Activated CD4-positive, alpha-beta T cell treated with anti-CD3 and anti-CD28 coated beads, Interleukin-2, Interleukin-4, amounts not matched to agents 100 ng/mL and 50 ng/mL, durations not matched to agents 16 hours and 8 hours (primary cell): ENCODE measurements around the gene PRSS2.
"Not testable (repeated sequence)": the region's sequence is repeated elsewhere in the genome, so short reads cannot be mapped to it uniquely, and the experiment has no call there.

Experiments used
- DNase-seq: peaks from one replicate; pipeline ENCODE4 v3.0.0-alpha.2; 2020; ENCODE audit warnings: low spot score

The PRSS2 gene

GRCh38 chr7:142759433-142759832 lies 11.3 kb upstream of the PRSS2 start:
- no peak for DNase-seq

DNA sequence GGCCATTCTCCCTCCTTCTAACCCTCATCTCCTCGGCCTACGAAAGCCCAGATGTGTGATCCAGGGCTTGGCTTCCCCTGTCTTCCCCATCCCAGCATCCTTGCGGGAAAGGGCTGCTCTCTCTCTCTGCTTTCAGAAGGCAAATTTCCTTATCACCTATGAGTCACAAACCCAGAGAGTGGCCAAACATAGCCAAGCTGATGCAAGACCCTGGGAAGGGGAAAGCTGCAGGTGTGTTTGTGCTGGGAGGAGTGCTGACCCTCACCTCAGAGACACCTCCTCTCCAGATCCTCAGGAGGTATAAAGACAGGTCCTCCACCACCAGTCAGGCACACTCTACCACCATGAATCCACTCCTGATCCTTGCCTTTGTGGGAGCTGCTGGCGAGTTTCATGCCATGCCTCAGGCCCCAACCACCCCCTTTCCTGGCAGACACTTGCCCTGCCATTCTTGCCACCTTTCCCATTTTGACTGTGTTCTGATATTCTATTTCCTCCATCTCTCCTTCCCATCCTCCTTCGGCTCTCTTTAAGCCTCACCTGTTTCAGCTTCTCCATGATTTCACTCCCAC lies 10.6 kb upstream of the PRSS2 start:
- DNase-seq, result no peak

DNA sequence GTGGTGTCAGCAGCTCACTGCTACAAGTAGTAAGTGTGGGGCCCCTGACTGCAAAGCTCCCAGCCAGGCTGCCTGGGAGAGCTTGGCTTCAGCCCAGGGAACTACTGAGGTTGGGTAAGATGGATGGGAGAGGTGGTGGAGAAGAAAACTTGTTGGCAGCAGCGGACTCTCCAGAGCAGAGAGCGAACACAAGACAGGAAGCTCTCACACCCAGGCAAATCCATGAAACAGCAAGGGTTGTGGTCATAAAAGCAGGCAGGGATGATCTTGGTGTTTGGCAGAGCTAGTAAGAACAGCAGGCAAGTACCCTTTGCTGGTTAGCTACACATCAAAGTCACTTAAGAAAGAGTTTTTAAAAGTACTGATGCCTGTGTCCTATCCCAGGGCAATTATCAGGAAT lies 9.2 kb upstream of the PRSS2 start:
- DNase-seq, result not testable (repeated sequence)

DNA sequence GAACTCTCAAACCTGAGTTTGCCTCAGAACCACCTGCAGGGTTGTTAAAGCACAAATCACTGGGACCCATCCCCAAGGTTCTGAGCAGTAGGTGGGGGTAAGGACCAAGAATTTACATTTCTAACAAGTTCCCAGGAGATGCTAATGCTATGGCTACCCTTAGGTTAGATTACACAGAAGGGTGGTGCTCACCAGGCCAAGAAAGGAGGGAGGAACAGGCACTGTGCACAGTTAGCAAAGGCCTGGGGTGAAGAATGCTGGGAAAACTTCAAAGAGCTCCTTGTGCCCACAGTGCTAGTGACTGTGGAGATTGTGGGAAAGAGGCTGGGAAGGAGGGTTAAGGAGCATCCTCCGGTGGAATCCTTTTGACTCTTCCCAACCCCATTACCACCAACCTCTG lies 8.7 kb upstream of the PRSS2 start:
- no peak for DNase-seq

DNA sequence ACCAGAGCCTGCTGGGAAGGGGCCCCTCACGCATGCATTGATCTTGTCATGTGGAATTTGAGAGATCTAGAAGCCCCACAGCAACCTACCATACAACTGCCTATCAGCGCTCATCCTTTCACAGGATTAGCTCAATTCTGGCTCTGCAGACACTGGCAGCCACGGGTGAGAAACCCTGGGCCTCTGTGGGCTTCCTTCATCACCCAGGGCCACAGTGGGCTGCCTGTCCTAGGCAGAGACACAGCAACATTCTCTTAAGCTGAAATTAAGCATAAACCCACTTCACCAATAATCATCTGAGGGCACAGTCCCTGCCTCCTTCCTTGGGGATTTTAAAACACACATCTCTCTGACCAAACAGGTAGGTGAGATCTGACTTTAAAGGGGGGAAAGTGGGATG lies 3.3 kb upstream of the PRSS2 start:
- no peak for DNase-seq

DNA sequence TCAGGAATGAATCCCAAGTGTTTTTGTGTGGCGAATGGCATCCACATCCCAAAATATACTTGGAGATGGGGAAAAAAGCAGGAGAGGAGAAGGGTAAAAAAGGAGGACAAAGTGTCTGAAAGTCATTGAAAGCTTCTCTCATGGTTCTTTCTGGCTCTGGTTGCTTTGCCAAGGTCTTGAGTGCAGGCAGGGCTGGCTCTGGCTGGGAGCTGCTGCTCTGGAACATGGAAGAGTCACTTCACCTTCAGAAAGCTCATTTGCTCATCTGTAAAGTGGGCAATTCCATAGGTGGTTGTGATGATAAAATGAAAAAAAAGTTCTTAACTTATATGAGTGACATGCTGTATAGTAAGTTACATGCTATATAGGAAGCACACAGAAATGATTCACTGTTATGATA lies 2.9 kb upstream of the PRSS2 start:
- DNase-seq, result no peak

- not testable (repeated sequence) for DNase-seq
Measured at GRCh38 chr7:142768885-142769284, 1.9 kb upstream of the PRSS2 start.

DNA sequence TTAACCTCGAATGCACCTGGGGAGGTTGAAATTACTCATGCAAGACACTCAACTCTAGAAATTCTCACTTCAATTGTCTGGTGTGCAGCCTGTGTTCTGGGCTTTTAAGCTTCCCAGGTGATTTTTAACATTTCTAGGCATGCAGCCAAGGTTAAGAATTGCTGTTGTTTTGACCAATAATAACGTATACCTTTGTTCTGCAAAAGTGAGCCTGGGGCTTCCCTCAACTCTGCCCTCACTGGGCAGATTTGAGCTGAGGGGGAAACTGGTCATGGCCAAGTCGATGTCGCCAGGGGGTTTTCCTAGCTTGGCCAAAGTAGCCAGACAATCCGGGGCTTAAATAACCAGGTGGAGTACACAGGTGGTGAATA lies 568 bp downstream of the PRSS2 start:
- no peak for DNase-seq

GRCh38 chr7:142772051-142772450 lies 1.3 kb downstream of the PRSS2 start:
- DNase-seq, result no peak

GRCh38 chr7:142772673-142773072 lies 1.9 kb downstream of the PRSS2 start:
- no peak for DNase-seq

GRCh38 chr7:142773230-142773629 lies 2.5 kb downstream of the PRSS2 start:
- DNase-seq, result no peak

- DNase-seq, result no peak
Measured at GRCh38 chr7:142773937-142774744, 3.4 kb downstream of the PRSS2 start.

- DNase-seq, result no peak
Measured at GRCh38 chr7:142774826-142775225, 4.1 kb downstream of the PRSS2 start.

- not testable (repeated sequence) for DNase-seq
Measured at GRCh38 chr7:142775351-142776115, 4.8 kb downstream of the PRSS2 start.

DNA sequence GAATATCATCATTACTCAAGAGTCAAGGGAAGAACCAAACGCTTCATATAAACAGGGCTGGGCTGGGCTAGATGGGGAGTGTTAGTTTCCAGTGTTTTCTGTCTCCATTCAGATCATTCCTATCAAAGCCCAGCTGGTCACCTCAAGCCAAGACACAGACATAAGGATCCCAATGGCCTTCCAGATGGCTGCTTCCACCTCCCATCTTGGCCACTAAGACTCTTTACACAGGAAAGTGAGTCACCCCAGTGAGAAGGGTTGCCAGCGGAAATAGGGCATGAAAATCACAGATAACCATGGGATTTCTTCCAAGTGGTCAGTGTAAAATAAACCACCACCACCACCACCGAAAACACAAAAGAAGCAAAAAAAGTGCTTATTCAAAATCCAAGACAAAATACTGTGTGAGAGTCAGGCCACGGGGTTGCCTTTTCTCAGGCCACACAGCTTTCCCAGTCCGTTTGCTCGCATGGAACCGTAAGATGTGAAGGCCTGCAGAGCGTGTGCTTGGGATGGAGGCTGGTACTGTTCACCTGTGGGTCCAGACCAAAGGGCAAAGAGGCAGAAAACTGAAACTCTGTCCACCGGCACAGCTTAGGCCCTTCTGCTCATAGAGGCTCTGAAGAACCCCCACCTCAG lies 5.6 kb downstream of the PRSS2 start:
- DNase-seq, result no peak

GRCh38 chr7:142776845-142777225 lies 6.1 kb downstream of the PRSS2 start:
- DNase-seq, result not testable (repeated sequence)

GRCh38 chr7:142777318-142777717 lies 6.5 kb downstream of the PRSS2 start:
- no peak for DNase-seq

DNA sequence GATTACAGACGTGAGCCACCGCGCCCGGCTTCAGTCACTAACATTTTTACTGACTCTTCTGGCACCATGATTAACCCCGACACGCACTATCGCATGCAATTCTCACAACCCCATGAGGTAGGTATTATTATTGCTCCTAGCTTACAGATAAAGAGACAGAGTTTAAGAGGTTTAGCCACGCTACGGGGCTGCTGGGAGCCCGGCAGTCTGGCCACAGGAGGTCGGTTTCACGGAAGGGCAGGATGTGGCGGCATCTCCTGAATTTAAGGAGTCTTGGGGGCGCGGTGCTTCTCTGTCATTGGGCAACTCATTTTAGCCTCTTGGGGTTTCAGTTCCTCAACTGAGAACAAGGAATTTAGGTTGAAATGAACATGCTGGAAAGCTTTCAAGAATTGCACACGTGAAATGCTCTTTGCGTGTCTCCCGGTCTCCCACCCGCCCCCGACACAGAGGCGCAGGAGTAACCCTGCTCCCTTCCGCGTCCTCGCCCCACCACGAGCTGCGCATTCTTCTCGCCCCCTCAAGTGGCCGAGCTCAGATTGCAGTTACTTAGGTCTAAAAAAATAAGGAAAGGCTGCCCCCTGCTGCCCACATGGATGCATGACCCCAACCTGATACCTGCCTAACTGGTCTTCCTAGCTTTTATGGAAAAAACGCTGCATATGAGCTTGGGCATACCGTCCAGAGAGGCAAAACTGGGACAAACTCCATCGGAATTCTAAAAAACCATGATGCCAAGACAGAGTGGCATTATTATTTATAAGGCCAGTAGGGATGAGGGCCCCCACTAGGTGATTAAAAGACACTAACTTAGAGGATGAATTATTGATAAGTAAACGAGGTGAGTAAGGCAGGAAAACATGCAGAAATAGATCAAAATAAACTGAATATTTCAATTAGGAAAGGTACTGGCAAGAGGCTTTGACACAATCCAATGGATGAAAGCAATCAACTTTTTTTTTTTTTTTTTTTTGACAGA lies 12.4 kb downstream of the PRSS2 start:
- peak; percentile 72 for DNase-seq

DNA sequence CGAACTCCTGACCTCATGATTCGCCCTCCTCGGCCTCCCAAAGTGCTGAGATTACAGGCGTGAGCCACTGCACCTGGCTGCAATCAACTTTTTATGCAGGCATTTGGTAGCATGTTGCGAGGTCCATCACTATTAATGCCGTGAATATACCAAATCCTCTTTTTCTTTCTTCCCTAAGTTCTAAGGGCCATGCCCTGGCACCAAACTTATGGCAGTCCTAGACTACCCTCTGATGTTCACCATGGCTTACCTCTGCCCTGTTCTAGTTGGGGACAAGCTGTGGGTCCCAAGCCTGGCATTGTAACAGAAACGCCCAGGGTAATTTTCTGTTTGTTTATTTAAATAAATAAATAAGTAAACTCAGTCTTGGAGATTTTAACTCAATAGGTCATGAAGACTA lies 13.3 kb downstream of the PRSS2 start:
- DNase-seq, result no peak

DNA sequence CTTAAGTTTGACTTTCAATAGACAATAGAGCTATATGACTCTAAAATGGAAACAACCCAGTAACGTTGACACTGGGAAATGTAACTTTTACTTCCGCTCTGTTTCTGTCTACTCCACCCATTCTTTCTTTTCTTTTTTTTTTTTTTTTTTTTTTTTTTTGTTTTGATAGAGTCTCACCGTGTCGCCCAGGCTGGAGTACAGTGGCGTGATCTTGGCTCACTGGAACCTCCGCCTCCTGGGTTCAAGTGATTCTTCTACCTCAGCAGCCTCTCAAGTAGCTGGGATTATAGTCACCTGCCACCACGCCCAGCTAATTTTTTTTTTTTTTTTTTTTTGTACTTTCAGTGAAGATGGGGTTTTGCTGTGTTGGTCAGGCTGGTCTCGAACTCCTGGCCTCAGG lies 13.9 kb downstream of the PRSS2 start:
- DNase-seq, result no peak

- peak; percentile 76 for DNase-seq
Measured at GRCh38 chr7:142785841-142786250, 15.1 kb downstream of the PRSS2 start.
